CD4-positive, alpha-beta memory T cell (primary cell): ENCODE data around the gene RGP1. TPM values are rescaled to one million over a fixed set of nuclear protein-coding genes. Genes with fewer than 3 reads are reported as not detected.

ENCODE experiments used
- CTCF ChIA-PET: fragments of 350-600 bp; sonication (Branson Sonifier 250); formaldehyde crosslinking; loops from one replicate; lab custom pipeline; 2021; ENCODE audit warnings: inconsistent platforms; ENCODE audit not compliant: partially characterized antibody; lab: Charles Lee
- POLR2A ChIA-PET: fragments of 350-600 bp; sonication (Branson Sonifier 250); formaldehyde crosslinking; loops from one replicate; lab custom pipeline; 2021; ENCODE audit not compliant: partially characterized antibody; lab: Charles Lee
- DNase-seq, 5 donors: peaks; one replicate each; pipeline versions ENCODE4 v3.0.0 to v3.0.0-alpha.2; 2020 to 2022; ENCODE audit warnings: mixed read lengths in 1 of 5
- H3K27ac ChIP-seq: one replicate; pipeline ENCODE4 v1.7.0; 2013; ENCODE audit warnings: low read depth, low read length
- H3K27me3 ChIP-seq: 2 replicates; pipeline ENCODE4 v1.7.0; 2013; ENCODE audit warnings: mild to moderate bottlenecking, low read length, moderate library complexity; ENCODE audit not compliant: insufficient read depth
- H3K36me3 ChIP-seq: 2 replicates; pipeline ENCODE4 v1.7.0; 2013; ENCODE audit warnings: mild to moderate bottlenecking, low read length, moderate library complexity; ENCODE audit not compliant: insufficient read depth
- H3K4me1 ChIP-seq: 2 replicates; pipeline ENCODE4 v1.7.0; 2013; ENCODE audit warnings: mild to moderate bottlenecking, low read length, moderate library complexity; ENCODE audit not compliant: insufficient read depth
- H3K4me3 ChIP-seq, 2 donors: one replicate each; pipeline ENCODE4 v1.7.0; 2013; ENCODE audit warnings: low read length in 2 of 2, mild to moderate bottlenecking in 1 of 2
- H3K9me3 ChIP-seq, 2 donors: one replicate each; pipeline ENCODE4 v1.7.0; 2013; ENCODE audit warnings: low read length in 2 of 2, control low read depth in 1 of 2; ENCODE audit not compliant: control insufficient read depth in 1 of 2
- H3K27ac Mint-ChIP-seq, 7 donors: one replicate each; pipeline ENCODE4 v1.8.0; 2020 to 2021; ENCODE audit warnings: mixed read lengths in 7 of 7, mild to moderate bottlenecking in 6 of 7, inconsistent platforms in 3 of 7, moderate library complexity in 3 of 7
- H3K27me3 Mint-ChIP-seq, 2 donors: one replicate each; pipeline ENCODE4 v1.8.0; 2020 to 2021; ENCODE audit warnings: mixed read lengths in 2 of 2
- H3K36me3 Mint-ChIP-seq, 2 donors: one replicate each; pipeline ENCODE4 v1.8.0; 2020 to 2021; ENCODE audit warnings: mixed read lengths in 2 of 2, inconsistent platforms in 1 of 2, mild to moderate bottlenecking in 1 of 2
- H3K4me1 Mint-ChIP-seq, 4 donors: one replicate each; pipeline ENCODE4 v1.8.0; 2020 to 2021; ENCODE audit warnings: mixed read lengths in 4 of 4, mild to moderate bottlenecking in 1 of 4
- H3K4me3 Mint-ChIP-seq, 8 donors: one replicate each; pipeline ENCODE4 v1.8.0; 2020 to 2021; ENCODE audit warnings: mixed read lengths in 8 of 8, mild to moderate bottlenecking in 7 of 8, moderate library complexity in 6 of 8, inconsistent platforms in 3 of 8
- H3K9me3 Mint-ChIP-seq, 8 donors: one replicate each; pipeline ENCODE4 v1.8.0; 2020 to 2021; ENCODE audit warnings: mixed read lengths in 8 of 8, mild to moderate bottlenecking in 5 of 8, inconsistent platforms in 3 of 8, moderate library complexity in 1 of 8
- intact Hi-C: fragments of 100-400 bp; cut with micrococcal nuclease; formaldehyde crosslinking; loops from one replicate; pipeline ENCODE4 v1.15.1; 2023
- polyA plus RNA-seq, 2 donors: library from polyadenylated mRNA; unstranded; fragments of 300-500 nt; fragmentation: Illumina TruSeq; gene quantifications; one replicate each; pipeline ENCODE4 v1.2.3, GENCODE V29; 2021
- total RNA-seq, 2 experiments: library from RNA; stranded (reverse); gene quantifications; one replicate each; pipeline ENCODE4 v1.2.3, GENCODE V29; 2021

Gene RGP1, protein sequence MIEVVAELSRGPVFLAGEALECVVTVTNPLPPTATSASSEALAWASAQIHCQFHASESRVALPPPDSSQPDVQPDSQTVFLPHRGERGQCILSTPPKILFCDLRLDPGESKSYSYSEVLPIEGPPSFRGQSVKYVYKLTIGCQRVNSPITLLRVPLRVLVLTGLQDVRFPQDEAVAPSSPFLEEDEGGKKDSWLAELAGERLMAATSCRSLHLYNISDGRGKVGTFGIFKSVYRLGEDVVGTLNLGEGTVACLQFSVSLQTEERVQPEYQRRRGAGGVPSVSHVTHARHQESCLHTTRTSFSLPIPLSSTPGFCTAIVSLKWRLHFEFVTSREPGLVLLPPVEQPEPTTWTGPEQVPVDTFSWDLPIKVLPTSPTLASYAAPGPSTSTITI
- 10 to 100 TPM; 31.8 to 33.8 TPM for total RNA-seq
- 1 to 10 TPM; 6.1 to 9.9 TPM for polyA plus RNA-seq

GRCh38 chr9:35748858-35749514 is at the start of gene RGP1, which contains the start of gene GBA2:
TSS of gene RGP1 (plus strand) at chr9:35749287. CDS start at chr9:35749756, 469 bp downstream.
TSS of gene GBA2 (minus strand) at chr9:35749228. CDS start at chr9:35748704, 524 bp downstream.
- POLR2A ChIA-PET, result interaction anchor here (0.8 to 8.1 kb wide), 15 partner anchors 8 to 739 kb away, joined by 3 to 179 read pairs (median 7); partner anchors contain the start of genes ARHGEF39, CCDC107, CREB3 and HINT2
- Histone ChIP-seq H3K9me3 (no peaks in the 10 kb centered on the region), H3K27me3 (no peaks in the 10 kb centered on the region), H3K4me3 (peak within 1 kb of the TSS; percentile 89 to 92), H3K4me1 (peaks cover 45% of the 10 kb centered on the region), H3K36me3 (peaks cover 42% of the 10 kb centered on the region), H3K27ac (peak within 1 kb of the TSS; percentile 82)
- Mint-ChIP-seq H3K27me3 (no peaks in the 10 kb centered on the region), H3K4me3 (peak within 1 kb of the TSS; percentile 92 to 97 (median 94)), H3K9me3 (no peaks in the 10 kb centered on the region), H3K36me3 (peaks cover 33 to 59% of the 10 kb centered on the region in 2 donors), H3K4me1 (peaks cover 37 to 73% (median 51%) of the 10 kb centered on the region in 4 donors), H3K27ac (peak within 1 kb of the TSS; percentile 87 to 97 (median 96))
- intact Hi-C loops, result loop anchor here (1.0 to 5.0 kb wide), 6 partner anchors 13 to 637 kb away; partner anchors contain the start of genes CCDC107, CREB3, RMRP and TLN1
- CTCF ChIA-PET, result interaction anchor here (0.8 to 6.6 kb wide), 16 partner anchors 8 to 145 kb away, joined by 3 to 209 read pairs (median 5); partner anchors contain the start of genes CCDC107, CREB3, RMRP and SPAG8
- peak; percentile 50 to 71 (median 62) for DNase-seq

DNA sequence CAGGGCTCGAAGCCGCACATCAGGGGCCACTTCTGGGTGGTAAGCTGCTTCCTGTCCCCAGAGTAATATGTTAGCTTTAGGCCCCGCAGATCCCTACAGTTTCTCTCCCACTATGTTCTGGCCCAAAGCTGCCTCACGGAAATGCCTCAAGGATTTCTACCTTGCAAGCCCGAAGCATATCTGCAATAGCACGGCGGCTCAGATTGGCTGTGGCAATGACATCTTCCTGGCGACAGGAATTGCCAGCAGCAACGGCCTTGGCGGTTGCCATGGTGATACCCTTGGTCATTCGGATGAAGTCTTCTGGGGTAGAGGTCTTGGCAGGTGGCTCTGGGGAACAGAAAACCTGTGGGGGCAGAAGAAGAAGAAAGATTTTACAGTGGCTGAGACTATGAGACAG is 49.1 kb upstream of the RGP1 start:
- Histone ChIP-seq H3K27me3 (no peaks in the 10 kb centered on the region), H3K36me3 (peaks cover 80% of the 10 kb centered on the region), H3K27ac (no peak overlapping the region), H3K4me1 (peaks cover 9% of the 10 kb centered on the region), H3K9me3 (no peaks in the 10 kb centered on the region), H3K4me3 (no peak overlapping the region)
- ChIA-PET CTCF (interaction anchor here (1.9 to 16.3 kb wide), 5 partner anchors 8 to 95 kb away, joined by 5 to 339 read pairs (median 45); partner anchors contain the start of genes ARHGEF39, CCDC107, RMRP and SIT1), POLR2A (interaction anchor here (1.0 kb wide), 1 partner anchor 53 kb away, joined by 3 read pairs; no protein-coding TSS in a partner anchor)
- H3K4me3 Mint-ChIP-seq, result no peak overlapping the region
- no peaks in the 10 kb centered on the region for H3K9me3 Mint-ChIP-seq
- intact Hi-C loops, result no loop called here
- peaks cover 25 to 38% of the 10 kb centered on the region in 2 donors for H3K36me3 Mint-ChIP-seq
- no peak overlapping the region for H3K27ac Mint-ChIP-seq
- H3K27me3 Mint-ChIP-seq, result no peaks in the 10 kb centered on the region
- no peak for DNase-seq
- H3K4me1 Mint-ChIP-seq, result peaks cover 5 to 10% (median 8%) of the 10 kb centered on the region in 4 donors

- no peaks in the 10 kb centered on the region for H3K27me3 ChIP-seq
- Mint-ChIP-seq H3K4me1 (peaks cover 5 to 10% (median 8%) of the 10 kb centered on the region in 4 donors), H3K36me3 (peaks cover 33 to 45% of the 10 kb centered on the region in 2 donors), H3K4me3 (no peak overlapping the region), H3K27me3 (no peaks in the 10 kb centered on the region), H3K9me3 (no peaks in the 10 kb centered on the region), H3K27ac (no peak overlapping the region)
- H3K27ac ChIP-seq, result no peak overlapping the region
- intact Hi-C loops, result no loop called here
- peaks cover 89% of the 10 kb centered on the region for H3K36me3 ChIP-seq
- ChIA-PET POLR2A (no interaction called here), CTCF (interaction anchor here (1.0 to 16.3 kb wide), 7 partner anchors 9 to 96 kb away, joined by 3 to 339 read pairs (median 5); partner anchors contain the start of genes ARHGEF39, CCDC107, CREB3 and RMRP)
- H3K4me1 ChIP-seq, result peaks cover 9% of the 10 kb centered on the region
- no peak for DNase-seq
- H3K9me3 ChIP-seq, result no peaks in the 10 kb centered on the region
- H3K4me3 ChIP-seq, result no peak overlapping the region
Observed at GRCh38 chr9:35700942-35701341, 48.1 kb upstream of the RGP1 start.

DNA sequence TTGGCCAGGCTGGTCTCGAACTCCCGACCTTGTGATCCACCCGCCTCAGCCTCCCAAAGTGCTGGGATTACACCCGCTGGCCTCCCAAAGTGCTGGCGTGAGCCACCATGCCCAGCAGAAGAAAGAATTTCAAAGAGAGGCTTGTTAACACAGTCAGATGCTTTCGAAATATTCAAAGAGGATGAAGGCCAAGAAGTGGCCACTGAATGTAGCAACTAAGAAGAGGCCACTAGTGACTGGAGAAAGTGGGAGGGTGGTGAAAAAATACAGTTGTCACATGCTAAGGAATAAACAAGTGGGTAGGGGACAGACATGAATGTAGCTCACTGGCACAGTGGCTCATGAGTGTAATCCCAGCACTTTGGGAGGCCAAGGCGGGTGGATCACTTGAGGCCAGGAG is 46.4 kb upstream of the RGP1 start:
- H3K27ac ChIP-seq, result no peak overlapping the region
- no peaks in the 10 kb centered on the region for H3K27me3 Mint-ChIP-seq
- CTCF ChIA-PET, result interaction anchor here (0.6 to 16.3 kb wide), 2 partner anchors 42 to 99 kb away, joined by 3 to 339 read pairs; partner anchors contain the start of genes ARHGEF39, CCDC107 and RMRP
- no peaks in the 10 kb centered on the region for H3K9me3 ChIP-seq
- H3K9me3 Mint-ChIP-seq, result no peaks in the 10 kb centered on the region
- H3K4me1 ChIP-seq, result no peaks in the 10 kb centered on the region
- peaks cover 97% of the 10 kb centered on the region for H3K36me3 ChIP-seq
- H3K4me1 Mint-ChIP-seq, result peaks cover 0 to 6% (median under 1%) of the 10 kb centered on the region in 4 donors
- intact Hi-C loops, result no loop called here
- H3K36me3 Mint-ChIP-seq, result peaks cover 50 to 53% of the 10 kb centered on the region in 2 donors
- no peak overlapping the region for H3K4me3 ChIP-seq
- no peak for DNase-seq
- POLR2A ChIA-PET, result interaction anchor here (3.1 kb wide), 1 partner anchor 29 kb away, joined by 9 read pairs; the partner anchor contains the start of genes CREB3 and TLN1
- H3K27me3 ChIP-seq, result no peaks in the 10 kb centered on the region
- no peak overlapping the region for H3K4me3 Mint-ChIP-seq
- peak overlapping the region in 1 of 7 donors; percentile 88 for H3K27ac Mint-ChIP-seq

DNA sequence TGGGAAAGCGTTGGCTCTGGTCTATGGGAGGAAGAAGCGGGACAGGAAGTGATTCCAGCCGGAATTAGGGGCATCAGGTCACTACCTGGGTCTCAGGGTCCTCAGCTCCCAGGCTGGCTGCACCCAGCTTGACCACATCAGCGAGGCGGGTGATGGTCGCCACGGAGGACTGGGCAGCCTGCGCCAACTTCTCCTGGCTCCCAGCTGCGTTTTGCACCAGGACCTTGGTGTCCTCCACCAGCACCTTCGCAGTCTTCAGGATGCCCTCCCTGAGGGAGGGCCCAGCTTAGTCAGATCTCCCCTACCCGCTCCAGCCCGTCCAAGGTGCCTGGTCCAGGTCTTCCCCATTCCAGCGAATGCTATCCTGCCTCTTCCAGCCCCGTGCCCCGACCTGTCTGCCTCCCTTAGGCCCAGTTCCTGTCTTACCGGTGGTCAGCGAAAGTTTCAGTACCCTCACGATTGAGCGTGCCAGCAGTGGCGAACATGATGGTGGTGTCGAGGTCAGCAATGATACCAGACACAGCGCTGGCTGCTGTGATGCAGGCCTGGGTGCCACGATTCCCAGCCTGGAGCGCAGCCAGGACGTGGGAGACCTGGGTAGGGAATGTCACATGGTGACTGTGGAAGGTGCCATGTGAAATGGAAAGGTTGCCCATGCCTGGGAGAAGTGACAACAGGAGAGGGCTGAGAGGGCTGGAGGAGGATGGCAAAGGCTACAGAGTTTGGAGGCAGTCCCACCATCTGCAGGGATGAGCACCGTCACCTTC is 45.0 kb upstream of the RGP1 start:
- Mint-ChIP-seq H3K4me1 (peaks cover 0 to 7% (median under 1%) of the 10 kb centered on the region in 4 donors), H3K36me3 (peaks cover 55 to 62% of the 10 kb centered on the region in 2 donors), H3K4me3 (no peak overlapping the region), H3K27ac (peak overlapping the region in 2 of 7 donors; percentile 23 to 48), H3K27me3 (no peaks in the 10 kb centered on the region), H3K9me3 (no peaks in the 10 kb centered on the region)
- H3K4me3 ChIP-seq, result no peak overlapping the region
- CTCF ChIA-PET, result interaction anchor here (6.3 to 16.3 kb wide), 2 partner anchors 9 to 43 kb away, joined by 62 to 339 read pairs; partner anchors contain the start of genes ARHGEF39, CCDC107 and RMRP
- H3K4me1 ChIP-seq, result no peaks in the 10 kb centered on the region
- intact Hi-C loops, result no loop called here
- H3K27ac ChIP-seq, result no peak overlapping the region
- H3K27me3 ChIP-seq, result no peaks in the 10 kb centered on the region
- POLR2A ChIA-PET, result interaction anchor here (1.6 to 3.1 kb wide), 3 partner anchors 26 to 46 kb away, joined by 6 to 9 read pairs (median 6); partner anchors contain the start of genes CCDC107, CREB3, RMRP and TLN1
- no peak for DNase-seq
- peaks cover 96% of the 10 kb centered on the region for H3K36me3 ChIP-seq
- no peaks in the 10 kb centered on the region for H3K9me3 ChIP-seq

DNA sequence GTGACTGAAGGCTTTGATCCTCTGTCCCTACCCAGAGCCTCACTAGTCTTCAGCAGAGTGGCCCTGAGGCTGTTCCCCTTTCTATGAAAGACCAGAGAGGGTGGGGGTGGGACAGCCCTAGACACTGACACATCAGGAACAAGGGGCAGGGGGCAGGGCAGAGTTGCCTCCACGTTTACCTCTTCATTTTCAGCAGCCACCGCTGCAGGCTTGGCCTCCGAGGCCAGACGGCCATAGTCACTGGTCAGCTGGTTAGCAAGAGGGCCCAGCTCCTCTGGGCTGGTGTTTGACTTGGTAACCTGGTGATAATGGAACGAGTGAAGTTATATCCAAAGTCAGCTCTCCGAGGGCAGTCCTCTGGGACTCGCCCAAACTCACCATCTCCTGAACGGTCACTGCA is 43.7 kb upstream of the RGP1 start:
- no peak overlapping the region for H3K4me3 Mint-ChIP-seq
- no peaks in the 10 kb centered on the region for H3K9me3 Mint-ChIP-seq
- Histone ChIP-seq H3K4me3 (no peak overlapping the region), H3K36me3 (peaks cover 85% of the 10 kb centered on the region), H3K4me1 (no peaks in the 10 kb centered on the region), H3K9me3 (no peaks in the 10 kb centered on the region), H3K27me3 (no peaks in the 10 kb centered on the region), H3K27ac (no peak overlapping the region)
- ChIA-PET CTCF (interaction anchor here (6.3 to 16.3 kb wide), 2 partner anchors 10 to 45 kb away, joined by 62 to 339 read pairs; partner anchors contain the start of genes ARHGEF39, CCDC107 and RMRP), POLR2A (interaction anchor here (1.4 to 3.1 kb wide), 3 partner anchors 27 to 47 kb away, joined by 3 to 9 read pairs (median 6); partner anchors contain the start of genes CCDC107, CREB3, RMRP and TLN1)
- no peaks in the 10 kb centered on the region for H3K27me3 Mint-ChIP-seq
- intact Hi-C loops, result no loop called here
- H3K4me1 Mint-ChIP-seq, result peaks cover 0 to 7% (median under 1%) of the 10 kb centered on the region in 4 donors
- peak overlapping the region in 2 of 7 donors; percentile 29 to 73 for H3K27ac Mint-ChIP-seq
- peaks cover 60 to 68% of the 10 kb centered on the region in 2 donors for H3K36me3 Mint-ChIP-seq
- DNase-seq, result no peak
